DMS53 (cell line): Measurements from ENCODE around the gene CFAP210.

Experiments used
- DNase-seq: peaks from one replicate; lab custom pipeline; 2025; lab: John Stamatoyannopoulos, UW

CFAP210 gene

GRCh38 chr2:169673106-169673505 lies 21.1 kb downstream of the CFAP210 start:
- DNase-seq, result no peak

GRCh38 chr2:169672406-169672805 lies 21.8 kb downstream of the CFAP210 start:
- no peak for DNase-seq

DNA sequence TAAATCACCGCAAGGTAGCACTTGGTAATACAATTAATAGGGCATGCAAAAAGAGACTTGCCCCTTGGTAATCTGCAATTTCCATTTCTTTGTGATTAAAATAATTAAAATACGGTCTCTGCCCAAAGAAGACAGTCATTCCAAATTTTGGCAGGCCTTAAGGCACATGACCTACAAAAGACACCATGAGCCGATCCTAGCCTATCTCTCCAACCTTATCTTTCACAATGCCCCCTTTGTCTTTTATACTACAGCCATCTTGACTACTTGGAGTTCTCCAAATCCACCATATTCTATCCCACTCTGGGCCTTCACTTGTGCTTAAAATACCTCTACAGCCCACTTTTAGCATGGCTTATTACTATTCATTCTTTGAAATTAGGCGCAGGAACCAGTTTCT lies 23.3 kb downstream of the CFAP210 start:
- DNase-seq, result no peak

DNA sequence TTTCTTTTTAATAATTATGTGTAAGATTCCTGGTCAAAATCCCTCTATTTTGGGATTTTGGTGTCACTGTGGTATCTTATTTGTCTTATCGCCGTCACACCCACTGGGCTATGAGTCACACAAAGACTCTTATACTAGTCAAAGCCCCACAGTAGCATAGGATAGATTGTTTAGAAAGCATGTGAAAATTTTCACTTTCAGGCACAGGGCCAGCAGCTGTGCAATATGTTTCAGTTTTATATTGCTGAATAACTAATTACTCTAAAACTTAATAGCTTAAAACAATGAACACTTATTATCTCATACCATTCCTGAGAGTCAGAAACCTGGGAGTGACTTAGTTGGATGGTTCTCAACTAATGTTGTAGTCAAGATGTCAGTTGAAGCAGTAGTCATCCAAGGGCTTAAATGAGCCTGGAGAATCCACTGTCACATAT lies 24.0 kb downstream of the CFAP210 start:
- no peak for DNase-seq

DNA sequence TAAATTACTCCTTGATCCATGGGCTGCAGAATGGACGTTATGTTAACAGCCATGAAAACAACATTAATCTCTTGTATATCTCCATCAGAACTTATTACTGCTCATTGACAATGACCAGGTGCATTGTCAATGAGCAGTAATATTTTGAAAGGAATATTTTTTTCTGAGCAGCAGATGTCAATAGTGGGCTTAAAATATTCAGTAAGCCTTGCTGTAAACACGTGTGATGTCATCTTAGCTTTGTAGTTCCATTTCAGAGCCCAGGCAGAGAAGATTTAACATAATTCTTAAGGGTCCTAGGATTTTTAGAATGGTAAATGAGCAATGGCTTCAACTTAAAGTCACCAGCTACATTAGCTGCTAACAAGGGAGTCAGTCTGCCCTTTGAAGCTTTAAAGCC lies 26.6 kb downstream of the CFAP210 start:
- DNase-seq, result no peak

- no peak for DNase-seq
Measured at GRCh38 chr2:169664978-169665930, 29.0 kb downstream of the CFAP210 start.

DNA sequence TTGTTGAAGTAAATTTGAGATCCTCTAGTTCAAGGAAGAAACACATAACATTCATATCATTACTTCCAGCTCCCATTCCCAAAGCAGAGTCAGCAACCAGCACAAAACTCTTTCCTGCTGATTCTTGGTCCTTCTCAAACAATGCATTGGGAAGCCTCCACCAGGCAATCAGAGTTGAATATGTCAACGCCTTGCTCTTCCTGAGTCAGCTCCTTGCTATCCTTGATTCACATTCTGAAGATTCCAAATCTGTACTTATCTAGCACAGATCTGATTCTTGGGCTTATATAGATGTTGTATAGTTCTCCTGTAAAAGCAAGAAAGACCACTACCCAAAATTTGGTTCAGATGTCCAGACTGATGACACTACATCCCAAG lies 29.6 kb downstream of the CFAP210 start:
- no peak for DNase-seq

DNA sequence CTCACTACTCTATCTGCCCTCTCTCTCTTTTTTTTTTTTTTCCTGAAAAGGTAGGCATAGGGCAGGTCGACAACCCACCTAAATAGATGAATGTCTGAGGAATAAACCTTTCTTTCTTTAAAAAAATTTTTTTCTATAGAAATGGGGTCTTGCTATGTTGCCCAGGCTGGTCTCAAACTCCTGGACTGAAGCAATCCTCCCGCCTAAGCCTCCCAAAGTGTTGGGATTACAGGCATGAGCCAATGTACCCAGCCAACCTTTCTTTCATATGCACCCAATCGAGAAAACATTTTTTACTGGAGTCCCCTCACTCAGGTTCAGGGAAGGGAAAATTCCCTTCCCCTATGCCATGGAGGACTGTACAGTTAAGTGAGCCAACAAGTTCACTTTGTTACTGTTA lies 31.0 kb downstream of the CFAP210 start:
- no peak for DNase-seq

GRCh38 chr2:169662744-169663143 lies 31.5 kb downstream of the CFAP210 start:
- no peak for DNase-seq

GRCh38 chr2:169661265-169661664 lies 32.9 kb downstream of the CFAP210 start:
- DNase-seq, result no peak

- DNase-seq, result no peak
Measured at GRCh38 chr2:169659320-169659719, 34.9 kb downstream of the CFAP210 start.

DNA sequence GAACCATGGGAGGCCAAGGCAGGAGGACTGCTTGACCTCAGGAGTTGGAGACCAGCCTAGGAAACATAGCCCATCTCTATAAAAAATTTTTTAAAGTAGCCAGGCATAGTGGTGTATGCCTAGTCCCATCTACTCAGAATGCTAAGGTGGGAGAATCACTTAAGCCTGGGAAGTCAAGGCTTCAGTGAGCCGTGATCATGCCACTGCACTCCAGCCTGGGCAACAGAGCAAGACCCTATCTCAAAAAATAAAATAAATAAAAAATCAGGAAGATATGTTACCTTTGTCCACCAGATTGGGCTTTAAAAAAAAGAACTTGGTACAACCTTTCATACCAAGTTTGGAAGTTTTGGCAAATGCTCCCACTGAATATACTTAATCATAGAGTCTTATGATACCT lies 35.3 kb downstream of the CFAP210 start:
- DNase-seq, result no peak

GRCh38 chr2:169656164-169656563 lies 38.0 kb downstream of the CFAP210 start:
- no peak for DNase-seq

- DNase-seq, result peak; percentile 70
Measured at GRCh38 chr2:169653636-169654035, 40.6 kb downstream of the CFAP210 start.

GRCh38 chr2:169649278-169649677 lies 44.9 kb downstream of the CFAP210 start:
- peak; percentile 23 for DNase-seq

DNA sequence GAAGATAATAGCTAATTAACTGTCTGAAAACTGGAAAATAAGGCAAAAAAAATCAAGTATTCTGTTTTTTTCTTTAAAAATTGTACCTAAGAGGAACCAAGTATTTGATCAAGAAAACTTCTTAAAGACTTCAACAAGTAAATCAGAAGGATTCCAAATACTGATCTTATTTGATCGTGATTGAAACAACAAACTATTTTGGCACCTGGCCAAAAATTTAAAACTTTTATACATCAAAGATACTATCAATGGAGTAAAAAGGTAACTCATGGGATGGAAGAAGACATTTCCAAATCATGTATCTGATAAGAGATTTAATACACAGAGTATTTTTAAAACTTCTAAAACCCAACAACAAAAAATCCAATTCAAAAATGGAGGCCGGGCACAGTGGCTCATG lies 46.7 kb downstream of the CFAP210 start:
- DNase-seq, result no peak

GRCh38 chr2:169644173-169644572 lies 50.0 kb downstream of the CFAP210 start:
- no peak for DNase-seq

DNA sequence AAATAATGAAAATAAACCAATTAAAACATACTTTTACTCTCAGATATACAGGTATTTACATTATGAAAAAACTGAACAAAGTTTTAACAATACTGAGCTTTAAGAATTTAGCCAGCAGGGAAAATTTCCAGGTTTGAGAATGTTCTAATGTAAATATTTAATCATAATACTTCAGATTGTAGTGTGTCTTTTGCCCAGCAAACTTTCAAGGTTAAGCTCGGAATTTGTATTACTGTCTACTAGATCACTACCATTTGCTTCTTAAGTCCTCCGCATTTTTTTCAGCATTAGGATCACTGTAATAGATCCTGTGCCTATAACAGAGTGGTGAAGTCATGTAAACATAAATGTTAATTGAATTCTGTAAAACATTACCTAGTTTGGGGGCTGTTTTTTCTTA lies 52.7 kb downstream of the CFAP210 start:
- no peak for DNase-seq

- no peak for DNase-seq
Measured at GRCh38 chr2:169640104-169640503, 54.1 kb downstream of the CFAP210 start.

GRCh38 chr2:169637620-169638019 lies 56.6 kb downstream of the CFAP210 start:
- no peak for DNase-seq

- DNase-seq, result no peak
Measured at GRCh38 chr2:169636440-169637097, 57.6 kb downstream of the CFAP210 start.

DNA sequence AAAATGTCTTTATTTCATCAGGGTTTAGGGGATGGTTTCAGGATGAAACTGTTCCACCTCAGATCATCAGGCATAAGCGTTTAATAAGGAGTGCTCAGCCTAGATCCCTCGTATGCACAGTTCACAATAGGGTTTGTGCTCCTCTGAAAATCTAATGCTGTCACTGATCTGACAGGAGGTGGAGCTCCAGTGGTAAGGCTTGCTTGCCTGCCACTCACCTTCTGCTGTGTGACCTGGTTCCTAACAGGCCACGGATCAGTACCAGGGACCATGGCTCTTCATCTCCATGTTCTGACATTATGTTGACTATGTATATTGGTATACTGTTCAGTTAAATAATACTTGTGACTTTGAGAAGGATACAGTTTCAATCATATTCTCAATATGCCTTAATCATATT lies 68.4 kb downstream of the CFAP210 start:
- DNase-seq, result no peak

- no peak for DNase-seq
Measured at GRCh38 chr2:169623235-169623634, 71.0 kb downstream of the CFAP210 start.
